ENCODE data around the gene AHNAK2. TPM values are rescaled to one million over a fixed set of nuclear protein-coding genes. Genes with fewer than 3 reads are reported as not detected.

AHNAK2 gene
- total and polyA plus RNA-seq, 3 donors from 2014 or later: 10.8 to 15.1 (median 12.8) TPM

DNA sequence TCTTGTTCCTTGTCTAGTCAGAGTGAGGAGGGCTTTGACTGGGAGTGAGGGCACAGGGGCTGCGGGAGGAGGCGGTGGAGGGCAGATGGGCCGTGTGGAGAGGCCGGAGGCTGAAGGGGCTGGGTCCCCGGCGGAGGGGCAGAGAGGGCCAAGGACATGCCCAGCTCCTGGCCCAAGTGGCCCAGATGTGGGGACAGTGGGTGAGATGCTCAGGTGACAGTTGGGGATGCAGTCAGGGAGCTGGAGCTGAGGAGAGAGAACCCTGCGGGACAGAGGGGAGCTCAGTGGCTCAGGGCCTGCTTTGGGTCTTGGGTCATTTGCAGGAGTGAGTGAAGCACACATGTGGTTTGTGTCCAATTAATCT lies 80.0 kb downstream of the AHNAK2 start:
- Histone ChIP-seq H3K27me3 (no peaks in the 10 kb centered on the region), H3K27ac (no peak overlapping the region), H3K4me3 (no peak overlapping the region), H3K36me3 (ENCODE audit: low read depth, missing control alignments) (no peaks in the 10 kb centered on the region), H3K4me1 (peaks cover 4% of the 10 kb centered on the region), H3K9me3 (no peaks in the 10 kb centered on the region)
- intact Hi-C loops (cut with DNase I; ENCODE audit: low total_unique reads): loop anchor here (10.0 kb wide), 1 partner anchor 147 kb away; no protein-coding TSS in a partner anchor
- WGBS, 2 donors: 89 to 96% methylated on average over 7 of the region's 7 CpGs
- no peak for DNase-seq
- TF ChIP-seq, protein P1, sequence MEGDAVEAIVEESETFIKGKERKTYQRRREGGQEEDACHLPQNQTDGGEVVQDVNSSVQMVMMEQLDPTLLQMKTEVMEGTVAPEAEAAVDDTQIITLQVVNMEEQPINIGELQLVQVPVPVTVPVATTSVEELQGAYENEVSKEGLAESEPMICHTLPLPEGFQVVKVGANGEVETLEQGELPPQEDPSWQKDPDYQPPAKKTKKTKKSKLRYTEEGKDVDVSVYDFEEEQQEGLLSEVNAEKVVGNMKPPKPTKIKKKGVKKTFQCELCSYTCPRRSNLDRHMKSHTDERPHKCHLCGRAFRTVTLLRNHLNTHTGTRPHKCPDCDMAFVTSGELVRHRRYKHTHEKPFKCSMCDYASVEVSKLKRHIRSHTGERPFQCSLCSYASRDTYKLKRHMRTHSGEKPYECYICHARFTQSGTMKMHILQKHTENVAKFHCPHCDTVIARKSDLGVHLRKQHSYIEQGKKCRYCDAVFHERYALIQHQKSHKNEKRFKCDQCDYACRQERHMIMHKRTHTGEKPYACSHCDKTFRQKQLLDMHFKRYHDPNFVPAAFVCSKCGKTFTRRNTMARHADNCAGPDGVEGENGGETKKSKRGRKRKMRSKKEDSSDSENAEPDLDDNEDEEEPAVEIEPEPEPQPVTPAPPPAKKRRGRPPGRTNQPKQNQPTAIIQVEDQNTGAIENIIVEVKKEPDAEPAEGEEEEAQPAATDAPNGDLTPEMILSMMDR (IDR thresholded peaks at IDR 0.05): no peak
- TF ChIP-seq POLR2A (IDR thresholded peaks at IDR 0.05): no peak

DNA sequence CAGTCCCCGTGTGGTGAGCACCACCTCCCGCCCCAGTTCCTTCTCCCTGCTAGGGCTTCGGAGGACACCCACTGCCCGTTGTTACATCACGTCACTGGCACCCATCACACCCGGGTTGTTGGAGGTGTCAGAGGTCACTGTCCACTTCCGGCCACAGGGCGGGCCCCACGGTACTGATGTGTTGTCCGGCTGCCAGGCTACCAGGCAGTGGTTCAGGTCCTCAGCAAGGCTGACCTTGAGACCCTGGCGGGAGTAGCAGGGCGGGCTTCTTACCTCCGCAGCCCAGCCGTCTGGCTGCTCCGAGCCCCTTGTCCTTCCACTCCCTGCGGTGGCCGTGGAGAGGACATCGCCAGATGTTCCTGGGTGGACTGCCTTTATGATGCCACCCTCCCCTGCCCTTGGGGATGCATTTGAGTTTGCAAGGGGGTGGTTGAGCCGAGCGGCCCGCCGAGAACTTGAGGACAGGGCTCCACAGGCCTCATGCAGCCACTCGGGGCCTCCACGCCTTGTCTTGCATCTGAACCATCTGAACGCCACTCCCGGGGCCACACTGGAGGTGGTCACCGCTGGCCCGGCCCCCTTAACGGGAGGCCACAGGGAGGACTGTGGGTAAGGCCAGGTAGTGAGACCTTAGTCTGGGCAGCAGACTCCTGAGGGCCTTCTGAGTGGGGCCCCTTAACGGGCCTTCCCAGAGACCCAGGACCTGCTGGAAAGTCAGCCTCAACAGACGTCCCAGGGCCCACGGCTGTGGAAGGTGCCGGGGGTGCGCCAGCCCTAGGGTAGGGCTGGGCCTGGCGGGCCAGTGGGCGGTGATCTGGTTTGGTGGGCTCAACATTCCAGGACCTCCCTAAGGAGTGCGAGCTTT lies 80.6 kb downstream of the AHNAK2 start:
- intact Hi-C loops (cut with DNase I; ENCODE audit: low total_unique reads): loop anchor here (10.0 kb wide), 1 partner anchor 147 kb away; no protein-coding TSS in a partner anchor
- Histone ChIP-seq H3K27ac (no peak overlapping the region), H3K9me3 (no peaks in the 10 kb centered on the region), H3K4me1 (peaks cover 4% of the 10 kb centered on the region), H3K4me3 (no peak overlapping the region), H3K27me3 (no peaks in the 10 kb centered on the region), H3K36me3 (ENCODE audit: low read depth, missing control alignments) (no peaks in the 10 kb centered on the region)
- WGBS, 2 donors: 80 to 90% methylated on average over 26 to 37 of the region's 37 CpGs
- no peak for TF ChIP-seq POLR2A (IDR thresholded peaks at IDR 0.05)
- TF ChIP-seq, protein P1 (IDR thresholded peaks at IDR 0.05): no peak
- no peak for DNase-seq

DNA sequence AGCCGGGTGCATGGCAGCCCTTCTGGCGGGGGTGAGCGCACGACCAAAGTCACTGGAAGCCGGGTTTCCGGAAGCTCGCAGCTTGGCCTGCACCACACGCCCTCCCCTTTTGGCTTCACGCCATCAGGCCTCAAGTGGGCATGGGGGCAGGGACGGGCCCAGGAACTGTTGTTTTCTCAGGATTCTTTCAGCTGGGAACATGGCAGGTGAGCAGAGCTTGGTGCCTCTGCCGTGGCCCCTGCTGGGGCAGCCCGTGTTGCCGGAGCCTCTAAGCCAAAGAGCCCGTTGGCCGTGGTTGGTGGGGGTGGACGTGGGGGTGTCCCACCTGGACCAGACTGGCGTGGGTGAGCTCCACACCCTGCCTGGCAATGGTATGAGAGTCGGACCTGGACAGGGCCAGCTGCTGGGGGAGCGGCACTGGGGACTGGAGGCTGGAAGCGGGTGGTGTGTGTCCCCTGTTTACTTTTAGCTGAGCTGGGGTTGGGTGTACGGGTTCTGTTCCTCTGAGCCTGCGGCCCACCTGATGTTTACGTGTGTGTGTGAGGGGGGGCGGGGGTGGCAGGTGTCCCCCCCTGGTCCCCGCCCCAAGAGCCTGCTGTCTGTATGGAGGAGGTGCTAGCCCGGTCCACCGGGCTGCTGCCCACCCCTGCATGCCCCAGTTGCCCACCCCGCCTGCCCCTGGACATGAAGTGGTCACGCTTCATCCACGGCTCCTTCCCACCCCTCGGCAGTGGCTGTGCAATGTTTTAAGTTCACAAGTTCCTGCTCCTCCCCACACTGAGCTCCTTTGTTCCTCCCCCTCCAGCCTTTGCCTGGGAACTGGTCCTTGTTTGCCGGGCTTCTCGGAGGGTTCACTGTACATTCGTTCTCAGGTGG lies 82.2 kb downstream of the AHNAK2 start:
- TF ChIP-seq, protein P1 (IDR thresholded peaks at IDR 0.05): no peak
- no peak for TF ChIP-seq POLR2A (IDR thresholded peaks at IDR 0.05)
- Histone ChIP-seq H3K36me3 (ENCODE audit: low read depth, missing control alignments) (no peaks in the 10 kb centered on the region), H3K27ac (no peak overlapping the region), H3K9me3 (no peaks in the 10 kb centered on the region), H3K4me3 (no peak overlapping the region), H3K27me3 (no peaks in the 10 kb centered on the region), H3K4me1 (peaks cover 4% of the 10 kb centered on the region)
- DNase-seq: no peak
- intact Hi-C loops (cut with DNase I; ENCODE audit: low total_unique reads): loop anchor here (10.0 kb wide), 1 partner anchor 149 kb away; no protein-coding TSS in a partner anchor
- WGBS, 2 donors: 68 to 71% methylated on average over 23 to 34 of the region's 34 CpGs

DNA sequence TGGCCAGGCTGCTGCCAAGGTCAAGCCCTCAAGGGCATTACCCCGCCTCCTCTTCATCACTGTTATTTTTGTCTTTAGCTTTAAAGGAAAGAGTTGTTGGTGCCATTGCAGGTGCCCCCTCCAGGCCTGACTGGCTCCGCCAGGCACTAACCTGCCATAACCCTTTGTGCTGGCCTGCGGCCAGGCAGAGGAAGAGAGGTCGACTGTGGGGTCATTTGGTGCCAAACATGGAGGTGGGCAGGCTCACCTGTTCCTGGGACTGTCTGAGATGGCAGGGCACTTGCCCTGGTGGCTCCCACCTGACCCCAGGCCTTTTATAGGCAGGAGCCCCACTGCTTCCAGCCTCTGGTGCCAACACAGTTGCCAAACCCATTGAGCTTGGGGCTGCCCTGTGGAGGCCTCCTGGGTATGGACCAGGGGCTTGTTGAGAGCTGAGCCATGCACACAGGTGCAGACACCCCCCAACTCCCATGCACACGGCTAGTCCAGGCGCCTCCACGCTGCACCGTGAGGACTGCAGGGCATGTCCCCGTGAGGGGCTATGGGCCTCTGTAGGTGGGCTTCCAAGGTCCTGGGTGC lies 82.9 kb downstream of the AHNAK2 start:
- Histone ChIP-seq H3K4me3 (no peak overlapping the region), H3K36me3 (ENCODE audit: low read depth, missing control alignments) (no peaks in the 10 kb centered on the region), H3K27ac (no peak overlapping the region), H3K27me3 (no peaks in the 10 kb centered on the region), H3K4me1 (peaks cover 4% of the 10 kb centered on the region), H3K9me3 (no peaks in the 10 kb centered on the region)
- DNase-seq: no peak
- no peak for TF ChIP-seq POLR2A (IDR thresholded peaks at IDR 0.05)
- TF ChIP-seq, protein P1 (IDR thresholded peaks at IDR 0.05): no peak
- intact Hi-C loops (cut with DNase I; ENCODE audit: low total_unique reads): loop anchor here (10.0 kb wide), 1 partner anchor 150 kb away; no protein-coding TSS in a partner anchor
- 68 to 72% methylated on average over 6 to 9 of the region's 9 CpGs for WGBS, 2 donors

All from testis (tissue), 3 donors.